Lung (tissue), 12 donors: ENCODE data around the gene FUT9. TPM values are rescaled to one million over a fixed set of nuclear protein-coding genes. Genes with fewer than 3 reads are reported as not detected.

Source experiments
- ATAC-seq: fragments of 200-7000 bp; cut with Tn5 transposase; one replicate; pipeline ENCODE4 v1.9.1; 2020; ENCODE audit warnings: moderate number of reproducible peaks; ENCODE audit not compliant: insufficient read depth, low FRiP score
- DNase-seq, 3 donors: peaks; one replicate each; pipeline ENCODE4 v3.0.0-alpha.2; 2013 to 2017
- H3K27ac ChIP-seq, 2 donors: one replicate each; pipeline ENCODE4 v1.5.1; 2013; ENCODE audit warnings: mild to moderate bottlenecking in 2 of 2, moderate library complexity in 2 of 2, control low read depth in 1 of 2, inconsistent platforms in 1 of 2, low read depth in 1 of 2, low read length in 1 of 2
- H3K27me3 ChIP-seq, 3 donors: one replicate each; pipeline ENCODE4 v1.5.1; 2013; ENCODE audit warnings: low read length in 2 of 3; ENCODE audit not compliant: control insufficient read depth in 3 of 3, insufficient read depth in 3 of 3
- H3K36me3 ChIP-seq, 4 donors: one replicate each; pipeline ENCODE4 v1.5.1; 2013; ENCODE audit warnings: low read length in 4 of 4, mild to moderate bottlenecking in 1 of 4, moderate library complexity in 1 of 4; ENCODE audit not compliant: control insufficient read depth in 4 of 4, insufficient read depth in 4 of 4
- H3K4me1 ChIP-seq, 5 donors: one replicate each; pipeline ENCODE4 v1.5.1; 2013; ENCODE audit warnings: low read length in 5 of 5, mild to moderate bottlenecking in 2 of 5, moderate library complexity in 1 of 5; ENCODE audit not compliant: control insufficient read depth in 5 of 5, insufficient read depth in 5 of 5
- H3K4me3 ChIP-seq: one replicate; pipeline ENCODE4 v1.5.1; 2013; ENCODE audit warnings: mild to moderate bottlenecking, control low read depth, moderate library complexity
- H3K9ac ChIP-seq, 2 donors: one replicate each; pipeline ENCODE4 v1.5.1; 2013; ENCODE audit warnings: low read length in 2 of 2, control low read depth in 1 of 2; ENCODE audit not compliant: insufficient read depth in 1 of 2
- H3K9me3 ChIP-seq, 4 donors: one replicate each; pipeline ENCODE4 v1.5.1; 2013; ENCODE audit warnings: low read length in 3 of 4, mild to moderate bottlenecking in 1 of 4, moderate library complexity in 1 of 4; ENCODE audit not compliant: control insufficient read depth in 4 of 4, insufficient read depth in 3 of 4
- WGBS, 2 donors: extraction: QIAGEN DNeasy Blood & Tissue Kit; methylation state at CpG; one replicate each; pipeline ENCODE4 v1.1.7; 2013; 5-methylcytosine and 5-hydroxymethylcytosine counted together
- polyA plus RNA-seq, 2 donors: library from polyadenylated mRNA; stranded (reverse); fragments of 200-250 nt; gene quantifications; one replicate each; pipeline ENCODE4 v1.2.1, GENCODE V29; 2013
- total RNA-seq, 2 donors: library from RNA; depleted of rRNA in 1 of 2; stranded (reverse); fragments of >200 nt in 1 of 2; gene quantifications; one replicate each; pipeline ENCODE4 v1.2.1, GENCODE V29; 2014 to 2021
- TF ChIP-seq, protein P1 (sequence below): IDR thresholded peaks from 2 replicates; pipeline ENCODE4 v1.5.1; 2012; ENCODE audit warnings: mild to moderate bottlenecking; ENCODE audit errors: control extremely low read depth, extremely low read depth
- donor health status: control.
- donor health status: control.
- donor health status: Bipolar disorder and iron deficiency.
- donor health status: healthy.
- donor health status: DM: yes; HTN: yes; CAD: no.

Gene FUT9
- total and polyA plus RNA-seq, 4 donors = under 0.01 to 0.14 TPM; not detected in 2

DNA sequence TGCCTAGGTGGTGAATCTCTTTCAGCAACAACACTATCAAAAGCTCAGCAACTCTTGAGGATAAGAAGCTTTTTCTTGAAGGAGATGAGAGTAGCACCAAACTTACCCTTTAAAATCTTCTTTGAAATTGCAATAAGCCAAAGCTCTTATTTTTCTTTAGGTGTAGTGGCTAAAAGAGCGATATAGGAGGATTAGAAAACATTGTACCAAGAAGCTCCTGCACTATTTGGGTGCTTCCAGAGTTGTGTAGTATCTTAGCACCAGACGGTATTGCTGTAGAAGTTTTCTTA, 1.2 kb downstream of the FUT9 start:
- H3K27ac ChIP-seq = no peak overlapping the region
- H3K9me3 ChIP-seq = peaks cover 0 to 10% (median 0%) of the 10 kb centered on the region in 4 donors
- DNase-seq (no peak), ATAC-seq (no peak)
- peaks cover 11 to 32% (median 19%) of the 10 kb centered on the region in 3 donors for H3K27me3 ChIP-seq
- TF ChIP-seq, protein P1, sequence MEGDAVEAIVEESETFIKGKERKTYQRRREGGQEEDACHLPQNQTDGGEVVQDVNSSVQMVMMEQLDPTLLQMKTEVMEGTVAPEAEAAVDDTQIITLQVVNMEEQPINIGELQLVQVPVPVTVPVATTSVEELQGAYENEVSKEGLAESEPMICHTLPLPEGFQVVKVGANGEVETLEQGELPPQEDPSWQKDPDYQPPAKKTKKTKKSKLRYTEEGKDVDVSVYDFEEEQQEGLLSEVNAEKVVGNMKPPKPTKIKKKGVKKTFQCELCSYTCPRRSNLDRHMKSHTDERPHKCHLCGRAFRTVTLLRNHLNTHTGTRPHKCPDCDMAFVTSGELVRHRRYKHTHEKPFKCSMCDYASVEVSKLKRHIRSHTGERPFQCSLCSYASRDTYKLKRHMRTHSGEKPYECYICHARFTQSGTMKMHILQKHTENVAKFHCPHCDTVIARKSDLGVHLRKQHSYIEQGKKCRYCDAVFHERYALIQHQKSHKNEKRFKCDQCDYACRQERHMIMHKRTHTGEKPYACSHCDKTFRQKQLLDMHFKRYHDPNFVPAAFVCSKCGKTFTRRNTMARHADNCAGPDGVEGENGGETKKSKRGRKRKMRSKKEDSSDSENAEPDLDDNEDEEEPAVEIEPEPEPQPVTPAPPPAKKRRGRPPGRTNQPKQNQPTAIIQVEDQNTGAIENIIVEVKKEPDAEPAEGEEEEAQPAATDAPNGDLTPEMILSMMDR = no peak
- H3K9ac ChIP-seq = no peak overlapping the region
- H3K4me3 ChIP-seq = no peak overlapping the region
- H3K4me1 ChIP-seq = peaks cover 0 to 3% (median 0%) of the 10 kb centered on the region in 5 donors
- WGBS, 2 donors = 62 to 63% methylated on average over 2 of the region's 2 CpGs
- no peaks in the 10 kb centered on the region for H3K36me3 ChIP-seq

DNA sequence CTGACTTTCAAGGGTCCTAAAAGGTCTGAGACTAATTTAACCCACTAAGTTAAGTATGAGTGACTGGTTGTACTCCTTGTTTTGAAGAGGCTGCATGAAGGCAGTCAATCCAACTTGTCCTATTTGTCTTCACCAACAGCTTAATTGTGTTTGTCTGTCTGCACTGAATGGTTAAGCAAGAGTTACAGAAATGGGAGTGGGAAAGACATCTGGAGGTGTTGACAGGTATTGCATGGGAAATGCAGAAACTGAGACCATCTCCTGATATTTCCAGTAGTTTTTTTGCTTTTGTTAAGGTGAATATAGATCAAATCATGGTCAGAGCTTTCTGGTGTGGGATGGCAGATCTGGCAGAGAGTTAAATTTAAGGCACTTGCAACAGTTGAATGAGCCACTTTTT, 6.5 kb downstream of the FUT9 start:
- DNase-seq (no peak), ATAC-seq (no peak)
- no peaks in the 10 kb centered on the region for H3K36me3 ChIP-seq
- TF ChIP-seq, protein P1 = no peak
- no peaks in the 10 kb centered on the region for H3K9me3 ChIP-seq
- no peak overlapping the region for H3K4me3 ChIP-seq
- no peak overlapping the region for H3K9ac ChIP-seq
- H3K27me3 ChIP-seq = peaks cover 0 to 5% (median 0%) of the 10 kb centered on the region in 3 donors
- no peaks in the 10 kb centered on the region for H3K4me1 ChIP-seq
- no peak overlapping the region for H3K27ac ChIP-seq

GRCh38 chr6:96032661-96033060, 16.9 kb downstream of the FUT9 start:
- DNase-seq (no peak), ATAC-seq (no peak)
- Histone ChIP-seq H3K36me3 (no peaks in the 10 kb centered on the region), H3K9me3 (no peaks in the 10 kb centered on the region), H3K9ac (no peak overlapping the region), H3K27ac (no peak overlapping the region), H3K4me1 (no peaks in the 10 kb centered on the region), H3K27me3 (no peaks in the 10 kb centered on the region), H3K4me3 (no peak overlapping the region)
- TF ChIP-seq, protein P1 = no peak
- 72 to 77% methylated on average over 7 of the region's 7 CpGs for WGBS, 2 donors

DNA sequence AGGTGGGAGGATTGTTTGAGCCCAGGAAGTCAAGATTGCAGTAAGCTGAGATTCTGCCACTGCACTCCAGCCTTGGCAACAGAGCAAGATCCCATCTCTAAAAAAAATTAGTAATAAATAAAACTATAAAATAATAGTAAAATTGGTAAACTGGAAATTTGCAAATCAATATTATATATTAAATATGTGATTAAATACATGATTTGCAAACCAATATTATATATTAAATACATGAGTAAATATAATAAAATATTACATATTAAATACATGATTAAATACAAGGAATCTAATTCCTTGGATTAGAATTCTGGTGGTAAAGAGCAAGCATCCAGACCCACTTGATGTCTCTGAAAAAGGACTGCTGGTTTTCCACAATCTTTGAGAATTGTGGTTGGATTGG, 35.8 kb downstream of the FUT9 start:
- Histone ChIP-seq H3K27me3 (no peaks in the 10 kb centered on the region), H3K27ac (no peak overlapping the region), H3K36me3 (no peaks in the 10 kb centered on the region), H3K9me3 (no peaks in the 10 kb centered on the region), H3K4me1 (no peaks in the 10 kb centered on the region), H3K9ac (no peak overlapping the region), H3K4me3 (no peak overlapping the region)
- DNase-seq = no peak
- TF ChIP-seq, protein P1 = no peak
- ATAC-seq = no peak
